GM13977 (cell line): ENCODE data around the gene CAVIN1.
A peak's percentile ranks its signal among the peaks of the same experiment; 100 is the strongest.
"Not testable (repeated sequence)": the region's sequence is repeated elsewhere in the genome, so short reads cannot be mapped to it uniquely, and the experiment has no call there.

Source experiments
- DNase-seq: peaks from one replicate; pipeline ENCODE4 v3.0.0; 2012; ENCODE audit warnings: low spot score
- CTCF ChIP-seq: IDR thresholded peaks from 2 replicates; pipeline ENCODE4 v1.5.1; 2012; ENCODE audit warnings: mild to moderate bottlenecking, control low read depth; ENCODE audit not compliant: insufficient read depth; ENCODE audit errors: extremely low read depth, missing control alignments
- in situ Hi-C: fragments of 300-500 bp; cut with MboI; formaldehyde crosslinking; loops from one replicate; pipeline ENCODE4 v1.12.0; 2022; ENCODE audit warnings: low sequenced_read_pairs, low pct_unique_long_range_greater_than_20kb, mixed read lengths, inconsistent platforms; ENCODE audit not compliant: unreplicated experiment

The CAVIN1 gene

GRCh38 chr17:42458497-42459255 is 35.6 kb upstream of the CAVIN1 start, which contains the start of gene ATP6V0A1:
ATP6V0A1 (plus strand) TSS chr17:42458878; CDS start chr17:42460895, 2,017 bp downstream.
- TF ChIP-seq CTCF, result peak; percentile 1
- in situ Hi-C loops, result no loop called here
- DNase-seq, result peak; percentile 93

GRCh38 chr17:42457107-42457792 is 34.2 kb upstream of the CAVIN1 start:
- in situ Hi-C loops, result no loop called here
- no peak for DNase-seq
- no peak for TF ChIP-seq CTCF

GRCh38 chr17:42456223-42457106 is 33.4 kb upstream of the CAVIN1 start:
- DNase-seq, result peak; percentile 62
- TF ChIP-seq CTCF, result no peak
- in situ Hi-C loops, result no loop called here

- DNase-seq, in situ Hi-C loops: not testable (repeated sequence)
Observed at GRCh38 chr17:42454987-42455386, 31.9 kb upstream of the CAVIN1 start.

GRCh38 chr17:42453439-42453838 is 30.4 kb upstream of the CAVIN1 start:
- TF ChIP-seq CTCF, result no peak
- in situ Hi-C loops, result no loop called here
- peak; percentile 31 for DNase-seq

GRCh38 chr17:42451270-42451669 is 28.2 kb upstream of the CAVIN1 start:
- DNase-seq, in situ Hi-C loops: not testable (repeated sequence)

- DNase-seq, in situ Hi-C loops: not testable (repeated sequence)
Observed at GRCh38 chr17:42449838-42450237, 26.8 kb upstream of the CAVIN1 start.

- DNase-seq, in situ Hi-C loops: not testable (repeated sequence)
Observed at GRCh38 chr17:42449176-42449575, 26.1 kb upstream of the CAVIN1 start.
